Fibroblast of skin of right biceps (primary cell): ENCODE results near the gene TMEM51.

ENCODE experiments used
- DNase-seq: peaks from one replicate; pipeline ENCODE4 v3.0.0-alpha.2; 2013

The TMEM51 gene

GRCh38 chr1:15201221-15201620 is 47.7 kb downstream of the TMEM51 start:
- DNase-seq = no peak

DNA sequence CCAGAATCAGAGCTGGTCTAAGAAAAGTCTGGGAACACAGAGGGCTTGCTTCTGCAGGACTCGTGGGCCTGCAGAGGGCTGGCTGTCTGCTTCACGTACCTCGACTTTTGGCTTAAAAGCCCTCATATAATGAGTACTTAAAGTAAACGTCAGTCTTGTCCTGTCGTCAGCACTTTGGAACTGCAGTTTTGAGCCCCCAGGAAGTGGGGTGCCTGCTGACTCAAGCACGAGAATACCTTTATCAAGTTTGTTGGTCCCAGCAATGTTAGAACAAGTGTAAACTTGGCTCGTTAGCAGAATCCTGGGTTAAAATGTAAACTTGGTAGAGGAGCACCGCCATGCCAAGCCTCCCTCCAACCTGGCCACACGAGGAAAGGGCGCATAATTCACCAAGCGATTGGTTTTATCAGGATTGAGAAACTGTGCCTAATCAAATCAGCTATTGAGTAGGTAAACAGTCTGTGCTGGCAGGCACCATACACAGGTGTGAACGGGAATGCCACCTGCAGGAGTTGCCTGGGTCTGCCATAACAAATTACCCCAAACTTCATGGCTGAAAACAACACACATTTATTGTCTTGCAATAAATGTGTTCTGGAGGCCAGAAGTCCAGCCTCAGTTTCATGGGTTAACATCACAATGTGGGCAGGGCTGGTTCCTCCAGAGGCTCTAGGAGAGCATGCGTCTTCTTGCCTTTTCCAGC is 48.5 kb downstream of the TMEM51 start:
- DNase-seq = no peak

GRCh38 chr1:15204931-15205330 is 51.4 kb downstream of the TMEM51 start:
- no peak for DNase-seq

DNA sequence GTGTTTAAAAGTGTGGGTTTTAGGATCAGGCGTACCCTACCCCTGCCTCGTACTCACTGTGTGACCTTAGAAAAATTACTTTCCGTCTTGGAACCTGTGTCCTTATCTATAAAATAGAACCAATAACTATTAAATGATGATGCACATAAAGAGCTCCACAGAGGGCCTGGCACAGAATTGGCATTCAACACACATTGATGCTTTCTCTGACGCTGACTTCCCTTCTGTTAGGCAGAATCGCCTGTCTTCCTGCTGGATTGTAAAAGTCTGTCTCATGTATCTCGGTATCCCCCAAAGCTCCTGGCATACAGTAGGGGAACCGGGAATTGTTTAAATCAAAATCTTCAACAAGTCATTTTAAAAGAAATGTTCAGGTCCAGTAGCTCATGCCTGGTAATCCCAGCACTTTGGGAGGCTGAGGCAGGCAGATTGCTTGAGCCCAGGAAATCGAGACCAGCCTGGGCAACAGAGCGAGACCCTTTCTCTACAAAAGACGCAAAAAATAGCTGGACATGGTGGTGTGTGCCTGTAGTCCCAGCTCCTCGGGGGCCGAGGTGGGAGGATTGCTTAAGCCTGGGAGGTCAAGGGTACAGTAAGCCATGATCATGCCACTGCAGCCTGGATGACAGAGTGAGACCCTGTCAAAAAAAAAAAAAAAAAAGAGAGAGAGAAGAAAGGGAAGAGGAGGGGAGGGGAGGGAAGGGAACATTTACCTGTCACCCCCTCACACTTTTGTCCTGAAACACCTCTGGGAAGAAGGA is 52.2 kb downstream of the TMEM51 start:
- no peak for DNase-seq

DNA sequence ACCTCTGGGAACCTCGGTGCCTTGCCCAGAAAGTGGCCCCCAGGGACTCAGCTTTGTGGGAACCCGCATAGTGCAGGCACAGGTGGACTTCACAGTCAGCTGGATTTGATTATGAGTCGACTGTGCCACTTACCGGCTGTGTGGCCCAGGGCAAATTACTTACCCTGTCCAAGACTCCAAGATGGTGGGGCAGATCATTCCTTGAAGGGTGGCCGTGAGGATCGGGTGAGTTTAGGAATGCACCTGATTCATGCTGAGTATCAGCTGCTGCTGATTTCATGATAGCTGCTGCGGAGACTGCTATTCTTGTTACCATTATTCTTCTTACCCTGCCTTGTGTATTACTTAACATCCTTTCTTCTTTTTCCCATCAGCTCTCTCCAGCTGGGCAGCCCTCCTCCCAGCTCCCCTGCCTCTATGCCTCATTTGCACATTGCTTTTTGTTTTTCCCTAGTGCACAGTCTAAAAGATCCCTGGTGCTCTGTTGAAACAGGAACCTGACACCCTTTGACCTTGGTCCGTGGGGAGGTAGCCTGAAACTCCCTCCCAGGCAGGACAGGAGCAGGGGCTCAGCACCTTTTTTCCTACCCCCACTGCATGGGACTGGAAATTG is 53.0 kb downstream of the TMEM51 start:
- no peak for DNase-seq

DNA sequence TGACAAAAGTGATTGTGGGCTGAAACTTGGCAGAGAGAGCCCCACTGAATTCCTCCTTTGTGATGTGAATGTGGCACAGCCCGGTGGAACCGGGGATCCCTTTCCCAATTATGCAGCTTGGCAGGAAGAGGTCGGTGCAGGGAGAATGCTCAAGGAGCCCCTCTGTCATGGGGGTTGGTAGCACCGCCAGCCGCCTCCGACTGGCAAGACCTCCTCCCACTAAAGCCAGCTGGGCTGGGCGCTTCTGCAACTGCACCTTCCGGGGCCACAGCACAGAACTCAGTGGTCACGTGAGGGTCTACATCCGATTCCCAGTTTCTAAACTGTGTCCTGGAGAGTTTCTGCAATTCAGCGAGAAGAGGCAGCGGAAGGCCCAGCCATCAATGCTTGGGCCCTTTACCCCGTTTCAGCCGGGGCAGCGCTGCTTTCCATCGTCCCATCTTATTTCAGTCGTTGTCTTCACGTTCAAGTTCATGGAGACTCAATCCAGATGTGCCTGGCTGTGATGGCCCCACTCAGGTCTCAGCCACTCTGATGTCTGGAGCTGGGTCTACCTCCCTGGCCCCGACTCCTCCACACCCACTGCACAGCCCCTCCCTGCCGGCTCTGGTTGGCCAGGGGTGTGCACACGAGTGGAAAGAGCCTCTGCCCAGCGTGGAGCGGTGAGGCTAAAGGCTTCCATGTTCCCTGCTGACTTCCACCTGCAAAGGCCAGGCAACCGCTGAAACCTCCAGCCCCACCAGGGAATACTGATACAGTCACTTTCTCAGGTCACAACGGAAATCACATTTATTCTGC is 53.7 kb downstream of the TMEM51 start:
- DNase-seq = no peak

- no peak for DNase-seq
Observed at GRCh38 chr1:15207829-15208429, 54.4 kb downstream of the TMEM51 start.

DNA sequence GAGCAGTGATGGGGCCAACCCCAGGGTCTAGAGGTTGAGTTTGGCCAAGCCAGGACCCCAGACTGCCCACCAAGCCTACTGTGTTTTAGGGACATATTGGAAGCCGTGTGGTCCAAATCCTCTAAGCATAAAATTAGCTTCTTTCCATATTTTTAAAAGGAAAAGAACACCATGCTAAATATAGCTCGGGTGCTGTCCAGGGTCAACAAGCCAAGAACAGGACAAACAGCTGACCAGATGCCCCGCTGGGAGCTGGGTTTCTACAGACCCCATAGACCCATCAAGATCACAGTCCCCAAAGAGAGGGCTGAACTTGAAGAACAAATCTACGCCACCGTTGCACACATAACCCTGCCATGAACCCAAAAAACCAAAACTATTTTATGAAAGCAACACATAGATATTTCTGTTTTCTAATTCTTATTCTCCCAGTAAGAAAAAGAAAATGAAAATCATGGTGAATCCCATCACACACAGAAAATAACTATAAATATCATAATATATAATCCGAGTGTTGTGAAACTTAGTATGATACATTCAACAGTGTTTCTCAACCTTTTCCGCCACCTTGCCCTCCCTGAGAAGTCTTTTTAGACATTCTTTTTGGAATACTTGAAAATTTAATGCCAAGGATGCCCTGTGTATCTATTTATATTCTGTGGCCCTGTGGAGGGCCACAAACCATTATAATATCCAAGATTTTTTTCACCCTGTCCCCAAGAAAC is 57.3 kb downstream of the TMEM51 start:
- DNase-seq = no peak

- DNase-seq = no peak
Observed at GRCh38 chr1:15211424-15211823, 57.9 kb downstream of the TMEM51 start.

GRCh38 chr1:15212216-15212953 is 58.8 kb downstream of the TMEM51 start:
- peak; percentile 41 for DNase-seq

- no peak for DNase-seq
Observed at GRCh38 chr1:15212954-15213291, 59.4 kb downstream of the TMEM51 start.

DNA sequence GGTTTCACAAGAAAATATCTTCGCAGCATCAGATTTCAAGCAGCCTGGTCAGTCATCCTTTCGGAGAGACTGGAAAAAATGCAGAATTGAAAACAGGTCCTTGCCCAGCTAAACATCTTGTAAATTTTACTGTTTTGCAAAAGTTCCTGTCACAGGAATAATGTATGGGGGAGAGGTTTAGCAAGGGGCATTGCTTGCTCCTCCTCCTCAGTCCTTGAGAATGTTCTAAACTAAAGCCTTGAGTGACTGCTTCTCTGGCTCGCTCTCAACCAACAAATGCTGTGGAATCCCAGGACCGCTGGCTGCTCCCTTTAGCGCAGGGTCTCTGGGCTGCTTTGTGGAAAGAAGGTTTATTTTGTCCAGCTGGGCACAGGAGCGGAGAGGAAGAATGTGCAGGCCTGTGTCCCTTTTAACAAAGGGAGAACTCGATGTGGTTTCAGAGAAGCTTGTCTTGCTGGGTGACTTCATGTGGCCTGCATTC is 59.8 kb downstream of the TMEM51 start:
- DNase-seq = no peak

DNA sequence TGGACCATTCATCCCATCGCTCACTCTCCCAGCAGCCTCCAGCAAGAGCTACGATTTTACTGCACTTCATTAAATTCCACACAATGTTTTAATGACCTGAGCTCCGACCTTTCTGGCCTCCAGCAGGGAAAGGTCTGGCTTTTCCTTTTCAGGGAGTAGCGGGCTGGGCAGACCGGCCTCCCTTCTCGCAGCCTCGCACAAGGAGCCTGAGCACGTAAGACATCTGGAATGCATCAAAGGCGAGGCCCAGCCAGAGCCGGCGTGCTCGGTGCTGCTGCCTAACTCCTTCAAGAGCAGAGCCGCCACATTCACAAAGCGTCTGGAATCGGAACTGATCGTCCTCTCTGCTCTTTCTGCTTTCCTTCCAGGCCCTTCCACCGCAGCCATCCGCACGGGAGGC is 61.0 kb downstream of the TMEM51 start:
- DNase-seq = peak; percentile 76

DNA sequence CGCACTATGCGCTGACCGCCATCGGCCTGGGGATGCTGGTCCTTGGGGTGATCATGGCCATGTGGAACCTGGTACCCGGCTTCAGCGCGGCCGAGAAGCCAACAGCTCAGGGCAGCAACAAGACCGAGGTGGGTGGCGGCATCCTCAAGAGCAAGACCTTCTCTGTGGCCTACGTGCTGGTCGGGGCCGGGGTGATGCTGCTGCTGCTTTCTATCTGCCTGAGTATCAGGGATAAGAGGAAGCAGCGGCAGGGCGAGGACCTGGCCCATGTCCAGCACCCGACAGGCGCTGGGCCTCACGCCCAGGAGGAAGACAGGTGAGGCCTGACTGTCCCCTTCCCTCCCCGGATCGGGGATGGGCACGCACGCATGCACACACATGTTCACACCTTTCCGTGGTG is 61.6 kb downstream of the TMEM51 start:
- DNase-seq = no peak

- DNase-seq = no peak
Observed at GRCh38 chr1:15217654-15218053, 64.1 kb downstream of the TMEM51 start.

- no peak for DNase-seq
Observed at GRCh38 chr1:15218287-15219279, 65.0 kb downstream of the TMEM51 start.

DNA sequence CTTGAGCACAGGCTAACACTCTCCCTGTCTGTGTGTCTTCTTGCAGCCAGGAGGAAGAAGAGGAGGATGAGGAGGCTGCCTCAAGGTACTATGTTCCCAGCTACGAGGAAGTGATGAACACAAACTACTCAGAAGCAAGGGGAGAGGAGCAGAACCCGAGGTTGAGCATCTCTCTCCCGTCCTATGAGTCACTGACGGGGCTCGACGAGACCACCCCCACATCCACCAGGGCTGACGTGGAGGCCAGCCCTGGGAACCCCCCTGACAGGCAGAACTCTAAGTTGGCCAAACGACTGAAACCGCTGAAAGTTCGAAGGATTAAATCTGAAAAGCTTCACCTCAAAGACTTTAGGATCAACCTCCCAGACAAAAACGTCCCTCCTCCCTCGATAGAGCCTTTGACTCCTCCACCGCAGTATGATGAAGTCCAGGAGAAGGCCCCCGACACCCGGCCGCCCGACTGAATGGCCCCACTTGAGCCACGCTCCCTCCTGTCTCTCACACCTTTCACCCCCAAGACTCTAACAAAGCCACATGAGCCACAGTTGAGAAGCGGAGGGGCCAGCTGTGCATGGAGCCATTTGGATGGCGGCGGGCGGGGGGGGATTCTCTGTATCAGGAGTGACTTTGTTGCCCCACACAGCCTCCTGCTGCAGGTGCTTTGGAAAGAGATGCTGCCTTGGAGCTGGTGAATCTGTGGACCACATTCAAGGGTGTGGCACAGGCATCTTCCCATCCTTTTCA is 65.9 kb downstream of the TMEM51 start:
- DNase-seq = no peak

DNA sequence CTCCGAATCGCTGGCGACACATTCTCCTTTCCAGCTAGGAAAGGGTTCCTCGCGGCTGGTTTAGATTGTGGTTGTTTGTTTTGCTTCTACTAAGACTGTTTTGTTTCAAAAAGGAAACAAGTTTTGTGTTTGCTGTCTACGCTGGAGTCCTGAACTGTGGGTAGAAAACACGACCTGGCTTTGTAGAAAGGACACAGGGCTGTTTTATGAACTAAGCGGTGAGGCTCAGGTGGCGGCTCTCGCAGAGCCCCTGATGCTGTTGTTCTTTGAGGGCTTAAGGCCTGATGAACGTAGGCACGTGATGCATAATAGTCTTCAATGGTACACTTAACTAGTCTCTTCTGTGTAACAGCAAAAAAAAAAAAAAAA is 66.5 kb downstream of the TMEM51 start:
- no peak for DNase-seq

GRCh38 chr1:15220825-15221431 is 67.4 kb downstream of the TMEM51 start:
- DNase-seq = no peak
